ENCODE measurements around the gene ABHD17A.

DNA sequence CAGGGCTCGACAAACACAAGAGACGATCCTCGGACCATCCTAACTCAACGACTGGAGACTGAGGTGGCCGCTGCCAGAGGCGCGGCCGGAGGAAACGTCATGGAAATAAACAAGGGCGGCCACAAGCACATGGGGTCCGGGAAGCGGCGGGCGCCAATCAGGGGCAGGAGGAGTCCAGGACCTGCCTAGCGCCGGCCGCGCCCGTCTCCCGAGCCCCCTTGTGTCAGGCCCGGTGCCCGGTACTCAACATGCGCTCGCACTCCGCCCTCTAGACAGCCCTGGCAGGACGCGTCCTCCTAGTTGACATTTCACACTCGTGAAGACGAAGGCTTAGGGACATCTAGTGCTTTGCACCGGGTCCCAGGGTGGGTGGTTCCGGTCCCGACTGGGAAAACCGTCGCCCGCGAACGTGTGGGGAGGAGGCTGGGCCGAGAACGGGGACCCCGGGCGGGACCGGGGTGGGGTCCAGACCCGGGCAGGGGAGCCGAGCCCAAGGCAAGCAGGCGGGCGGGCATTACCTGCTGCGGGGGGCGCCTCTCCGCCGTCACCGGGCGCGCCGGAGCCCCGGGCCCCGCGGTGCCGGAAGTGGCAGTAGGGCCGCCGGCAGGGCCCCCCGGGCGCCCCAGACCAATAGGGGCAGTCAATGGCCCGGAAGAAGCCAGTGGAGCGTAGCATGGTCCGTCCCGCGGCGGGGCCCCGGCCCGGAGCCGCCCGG lies 37.5 kb downstream of the ABHD17A start:
- TF ChIP-seq, protein P1, sequence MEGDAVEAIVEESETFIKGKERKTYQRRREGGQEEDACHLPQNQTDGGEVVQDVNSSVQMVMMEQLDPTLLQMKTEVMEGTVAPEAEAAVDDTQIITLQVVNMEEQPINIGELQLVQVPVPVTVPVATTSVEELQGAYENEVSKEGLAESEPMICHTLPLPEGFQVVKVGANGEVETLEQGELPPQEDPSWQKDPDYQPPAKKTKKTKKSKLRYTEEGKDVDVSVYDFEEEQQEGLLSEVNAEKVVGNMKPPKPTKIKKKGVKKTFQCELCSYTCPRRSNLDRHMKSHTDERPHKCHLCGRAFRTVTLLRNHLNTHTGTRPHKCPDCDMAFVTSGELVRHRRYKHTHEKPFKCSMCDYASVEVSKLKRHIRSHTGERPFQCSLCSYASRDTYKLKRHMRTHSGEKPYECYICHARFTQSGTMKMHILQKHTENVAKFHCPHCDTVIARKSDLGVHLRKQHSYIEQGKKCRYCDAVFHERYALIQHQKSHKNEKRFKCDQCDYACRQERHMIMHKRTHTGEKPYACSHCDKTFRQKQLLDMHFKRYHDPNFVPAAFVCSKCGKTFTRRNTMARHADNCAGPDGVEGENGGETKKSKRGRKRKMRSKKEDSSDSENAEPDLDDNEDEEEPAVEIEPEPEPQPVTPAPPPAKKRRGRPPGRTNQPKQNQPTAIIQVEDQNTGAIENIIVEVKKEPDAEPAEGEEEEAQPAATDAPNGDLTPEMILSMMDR (IDR thresholded peaks at IDR 0.05): no peak
- TF ChIP-seq POLR2A (IDR thresholded peaks at IDR 0.05): no peak

Measured in uterus (tissue), 2 donors.